Nephron progenitor cell (in vitro differentiated cells): Measurements from ENCODE around the gene MAP7D2.

Experiments
- DNase-seq: peaks from one replicate; pipeline ENCODE4 v3.0.0; 2021
- H3K27ac Mint-ChIP-seq: 2 replicates; pipeline ENCODE4 v1.8.0; 2021; ENCODE audit warnings: mild to moderate bottlenecking, moderate library complexity, mixed read lengths
- H3K27me3 Mint-ChIP-seq: 2 replicates; pipeline ENCODE4 v1.8.0; 2021; ENCODE audit warnings: mild to moderate bottlenecking, low read depth, mixed read lengths; ENCODE audit not compliant: poor library complexity
- H3K36me3 Mint-ChIP-seq: 2 replicates; pipeline ENCODE4 v1.8.0; 2021; ENCODE audit warnings: low read depth, mixed read lengths
- H3K4me1 Mint-ChIP-seq: 2 replicates; pipeline ENCODE4 v1.8.0; 2021; ENCODE audit warnings: mixed read lengths
- H3K4me3 Mint-ChIP-seq: 2 replicates; pipeline ENCODE4 v1.8.0; 2021; ENCODE audit warnings: mild to moderate bottlenecking, moderate library complexity, mixed read lengths
- H3K9me3 Mint-ChIP-seq: 2 replicates; pipeline ENCODE4 v1.8.0; 2021; ENCODE audit warnings: mild to moderate bottlenecking, moderate library complexity, mixed read lengths
- TF ChIP-seq, protein P1 (sequence below): fragments of 200-600 bp; sonication (generic); IDR thresholded peaks from 2 replicates; pipeline ENCODE4 v1.5.0; 2021; ENCODE audit warnings: antibody characterized with exemption

The MAP7D2 gene

DNA sequence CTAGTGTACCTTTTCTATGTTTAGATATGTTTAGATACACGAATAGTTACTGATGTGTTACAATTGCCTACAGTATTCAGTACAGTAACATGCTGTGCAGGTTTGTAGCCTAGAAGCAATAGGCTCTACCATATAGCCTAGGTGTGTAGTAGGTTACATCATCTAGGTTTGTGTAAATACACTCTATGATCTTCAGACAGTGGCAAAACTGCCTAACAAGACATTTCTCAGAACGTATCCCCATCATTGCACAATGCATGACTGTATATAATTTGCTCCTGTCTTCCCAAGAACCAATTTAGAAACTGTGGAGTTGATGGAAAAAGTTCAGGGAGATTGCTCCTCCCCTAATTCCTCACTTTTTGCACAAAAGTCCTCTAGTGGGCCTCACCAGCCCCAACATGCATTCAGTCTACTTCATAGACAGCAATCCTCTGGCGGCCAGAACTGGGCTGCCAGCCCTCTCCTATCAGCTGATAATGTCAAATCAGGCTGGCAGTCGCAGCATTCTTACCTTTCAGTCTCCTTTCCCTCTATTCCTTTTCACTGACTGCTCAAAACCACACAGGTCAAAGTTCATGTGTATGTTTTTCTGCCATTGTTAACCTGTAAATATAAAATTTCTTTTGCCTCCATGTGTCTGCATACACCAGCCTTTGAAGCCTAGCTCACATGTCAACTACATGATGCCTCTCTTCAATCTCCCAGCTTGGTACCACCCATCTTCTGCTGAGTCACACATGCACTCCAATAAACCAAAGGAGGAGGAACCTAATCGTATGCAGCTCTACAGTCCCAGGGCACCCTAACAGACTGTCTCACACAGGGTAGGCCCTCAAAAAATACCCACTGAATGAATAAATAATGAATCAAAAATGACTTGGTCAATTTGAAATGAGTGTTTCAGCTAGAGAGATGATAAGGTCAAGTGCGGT, 157.9 kb downstream of the MAP7D2 start:
- Mint-ChIP-seq H3K4me3 (no peak overlapping the region), H3K9me3 (peaks cover 20% of the 10 kb centered on the region), H3K4me1 (peaks cover 8% of the 10 kb centered on the region), H3K27me3 (no peaks in the 10 kb centered on the region), H3K27ac (no peak overlapping the region), H3K36me3 (peaks cover 5% of the 10 kb centered on the region)
- no peak for DNase-seq
- TF ChIP-seq, protein P1, sequence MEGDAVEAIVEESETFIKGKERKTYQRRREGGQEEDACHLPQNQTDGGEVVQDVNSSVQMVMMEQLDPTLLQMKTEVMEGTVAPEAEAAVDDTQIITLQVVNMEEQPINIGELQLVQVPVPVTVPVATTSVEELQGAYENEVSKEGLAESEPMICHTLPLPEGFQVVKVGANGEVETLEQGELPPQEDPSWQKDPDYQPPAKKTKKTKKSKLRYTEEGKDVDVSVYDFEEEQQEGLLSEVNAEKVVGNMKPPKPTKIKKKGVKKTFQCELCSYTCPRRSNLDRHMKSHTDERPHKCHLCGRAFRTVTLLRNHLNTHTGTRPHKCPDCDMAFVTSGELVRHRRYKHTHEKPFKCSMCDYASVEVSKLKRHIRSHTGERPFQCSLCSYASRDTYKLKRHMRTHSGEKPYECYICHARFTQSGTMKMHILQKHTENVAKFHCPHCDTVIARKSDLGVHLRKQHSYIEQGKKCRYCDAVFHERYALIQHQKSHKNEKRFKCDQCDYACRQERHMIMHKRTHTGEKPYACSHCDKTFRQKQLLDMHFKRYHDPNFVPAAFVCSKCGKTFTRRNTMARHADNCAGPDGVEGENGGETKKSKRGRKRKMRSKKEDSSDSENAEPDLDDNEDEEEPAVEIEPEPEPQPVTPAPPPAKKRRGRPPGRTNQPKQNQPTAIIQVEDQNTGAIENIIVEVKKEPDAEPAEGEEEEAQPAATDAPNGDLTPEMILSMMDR: no peak

GRCh38 chrX:19956923-19957322, 159.8 kb downstream of the MAP7D2 start:
- TF ChIP-seq, protein P1: no peak
- H3K36me3 Mint-ChIP-seq: peaks cover 4% of the 10 kb centered on the region
- peaks cover 8% of the 10 kb centered on the region for H3K4me1 Mint-ChIP-seq
- DNase-seq: no peak
- no peak overlapping the region for H3K27ac Mint-ChIP-seq
- no peak overlapping the region for H3K4me3 Mint-ChIP-seq
- no peaks in the 10 kb centered on the region for H3K27me3 Mint-ChIP-seq
- H3K9me3 Mint-ChIP-seq: peaks cover 19% of the 10 kb centered on the region
